ENCODE measurements around the gene BBS1.

- TF ChIP-seq EZH2 (IDR thresholded peaks at IDR 0.05; ENCODE audit: low read depth) (no peak), CTCF (conservative IDR thresholded peaks at IDR 0.05) (no peak)
Observed at GRCh38 chr11:66539870-66540213, 29.4 kb downstream of the BBS1 start.

Measured in PC-9 (cell line).